Adipose tissue (tissue), 3 donors: ENCODE results near the gene PPIF. TPM values are rescaled to one million over a fixed set of nuclear protein-coding genes. Genes with fewer than 3 reads are reported as not detected.

ENCODE experiments used
- H3K27ac ChIP-seq: one replicate; pipeline ENCODE4 v1.5.1; 2013; ENCODE audit warnings: low read depth, low read length
- WGBS, 3 donors: extraction: QIAGEN DNeasy Blood & Tissue Kit; methylation state at CpG; one replicate each; pipeline ENCODE4 v1.1.7; 2013; 5-methylcytosine and 5-hydroxymethylcytosine counted together
- polyA plus RNA-seq, 3 donors: library from polyadenylated mRNA; stranded (reverse); fragments of 200-250 nt; gene quantifications; one replicate each; pipeline ENCODE4 v1.2.3, GENCODE V29; 2013
- donor health status: healthy with polysubstance abuse.
- donor health status: Bipolar disorder and iron deficiency.
- donor health status: healthy.

PPIF gene
- polyA plus RNA-seq, 3 donors = 36.1 to 173 (median 64.0) TPM

GRCh38 chr10:79311581-79312407 lies 35.5 kb upstream of the PPIF start:
- 83 to 88% (median 85%) methylated on average over 15 of the region's 15 CpGs for WGBS, 3 donors
- H3K27ac ChIP-seq = no peak overlapping the region

GRCh38 chr10:79312601-79313187 lies 34.6 kb upstream of the PPIF start:
- WGBS, 3 donors = 93 to 96% (median 94%) methylated on average over 20 to 22 of the region's 22 CpGs
- H3K27ac ChIP-seq = no peak overlapping the region

- 82 to 85% (median 82%) methylated on average over 8 of the region's 8 CpGs for WGBS, 3 donors
- H3K27ac ChIP-seq = no peak overlapping the region
Observed at GRCh38 chr10:79313320-79313719, 33.9 kb upstream of the PPIF start.

GRCh38 chr10:79313911-79314439 lies 33.3 kb upstream of the PPIF start:
- no peak overlapping the region for H3K27ac ChIP-seq
- 84 to 94% (median 86%) methylated on average over 11 of the region's 11 CpGs for whole genome bisulfite sequencing, 3 donors

- WGBS, 3 donors = 83 to 88% (median 86%) methylated on average over 25 of the region's 25 CpGs
- H3K27ac ChIP-seq = no peak overlapping the region
Observed at GRCh38 chr10:79314761-79315601, 32.3 kb upstream of the PPIF start.

GRCh38 chr10:79315602-79315920 lies 31.7 kb upstream of the PPIF start:
- no peak overlapping the region for H3K27ac ChIP-seq
- 80 to 82% (median 80%) methylated on average over 11 of the region's 11 CpGs for WGBS, 3 donors

GRCh38 chr10:79316671-79317431 lies 30.4 kb upstream of the PPIF start:
- no peak overlapping the region for H3K27ac ChIP-seq
- WGBS, 3 donors = 31 to 50% (median 31%) methylated on average over 13 of the region's 13 CpGs

GRCh38 chr10:79318369-79318768 lies 28.9 kb upstream of the PPIF start:
- WGBS, 3 donors = 81 to 94% (median 85%) methylated on average over 5 of the region's 5 CpGs

GRCh38 chr10:79319115-79319771 lies 28.0 kb upstream of the PPIF start:
- no peak overlapping the region for H3K27ac ChIP-seq
- WGBS, 3 donors = 77 to 86% (median 84%) methylated on average over 11 of the region's 11 CpGs

More at GRCh38 chr10:79318369-79318768, 28.9 kb upstream of the PPIF start:
- H3K27ac ChIP-seq = no peak overlapping the region

GRCh38 chr10:79320316-79320715 lies 27.0 kb upstream of the PPIF start:
- no peak overlapping the region for H3K27ac ChIP-seq
- WGBS, 3 donors = 97 to 98% (median 98%) methylated on average over 2 of the region's 2 CpGs

GRCh38 chr10:79320820-79321493 lies 26.3 kb upstream of the PPIF start:
- no peak overlapping the region for H3K27ac ChIP-seq
- 82 to 89% (median 85%) methylated on average over 7 of the region's 7 CpGs for WGBS, 3 donors

- 67 to 83% (median 73%) methylated on average over 2 of the region's 2 CpGs for WGBS, 3 donors
- H3K27ac ChIP-seq = no peak overlapping the region
Observed at GRCh38 chr10:79321494-79321882, 25.8 kb upstream of the PPIF start.

- no peak overlapping the region for H3K27ac ChIP-seq
Observed at GRCh38 chr10:79321951-79322350, 25.3 kb upstream of the PPIF start.

GRCh38 chr10:79322616-79323543 lies 24.4 kb upstream of the PPIF start:
- H3K27ac ChIP-seq = no peak overlapping the region
- WGBS, 3 donors = 59 to 88% (median 63%) methylated on average over 15 of the region's 15 CpGs

GRCh38 chr10:79323602-79324001 lies 23.7 kb upstream of the PPIF start:
- H3K27ac ChIP-seq = no peak overlapping the region
- 54 to 77% (median 73%) methylated on average over 1 of the region's 1 CpG for WGBS, 3 donors

- 83 to 87% (median 87%) methylated on average over 10 of the region's 10 CpGs for WGBS, 3 donors
- H3K27ac ChIP-seq = no peak overlapping the region
Observed at GRCh38 chr10:79324032-79324695, 23.1 kb upstream of the PPIF start.
